IPS-20b (cell line): ENCODE results near the gene CORO7.

Experiments
- H3K27ac ChIP-seq: one replicate; pipeline ENCODE4 v1.5.1; 2013; ENCODE audit warnings: low read length
- H3K27me3 ChIP-seq: 2 replicates; pipeline ENCODE4 v1.6.1; 2013; ENCODE audit warnings: mild to moderate bottlenecking, low read length, inconsistent platforms; ENCODE audit not compliant: insufficient read depth
- H3K36me3 ChIP-seq: 2 replicates; pipeline ENCODE4 v1.6.1; 2013; ENCODE audit warnings: low read depth, mild to moderate bottlenecking, inconsistent platforms, low read length, moderate library complexity; ENCODE audit not compliant: insufficient read depth
- H3K4me1 ChIP-seq: 2 replicates; pipeline ENCODE4 v1.6.1; 2013; ENCODE audit warnings: mild to moderate bottlenecking, control low read depth, inconsistent platforms, low read length, moderate library complexity; ENCODE audit not compliant: insufficient read depth
- H3K4me3 ChIP-seq: 2 replicates; pipeline ENCODE4 v1.5.1; 2013; ENCODE audit warnings: mild to moderate bottlenecking, low read length, inconsistent platforms
- H3K9ac ChIP-seq: 2 replicates; pipeline ENCODE4 v1.6.1; 2013; ENCODE audit warnings: low read depth, mild to moderate bottlenecking, inconsistent platforms, low read length, moderate library complexity
- H3K9me3 ChIP-seq: 2 replicates; pipeline ENCODE4 v1.6.1; 2013; ENCODE audit warnings: mild to moderate bottlenecking, low read depth, low read length, inconsistent platforms; ENCODE audit not compliant: insufficient read depth

Gene CORO7

DNA sequence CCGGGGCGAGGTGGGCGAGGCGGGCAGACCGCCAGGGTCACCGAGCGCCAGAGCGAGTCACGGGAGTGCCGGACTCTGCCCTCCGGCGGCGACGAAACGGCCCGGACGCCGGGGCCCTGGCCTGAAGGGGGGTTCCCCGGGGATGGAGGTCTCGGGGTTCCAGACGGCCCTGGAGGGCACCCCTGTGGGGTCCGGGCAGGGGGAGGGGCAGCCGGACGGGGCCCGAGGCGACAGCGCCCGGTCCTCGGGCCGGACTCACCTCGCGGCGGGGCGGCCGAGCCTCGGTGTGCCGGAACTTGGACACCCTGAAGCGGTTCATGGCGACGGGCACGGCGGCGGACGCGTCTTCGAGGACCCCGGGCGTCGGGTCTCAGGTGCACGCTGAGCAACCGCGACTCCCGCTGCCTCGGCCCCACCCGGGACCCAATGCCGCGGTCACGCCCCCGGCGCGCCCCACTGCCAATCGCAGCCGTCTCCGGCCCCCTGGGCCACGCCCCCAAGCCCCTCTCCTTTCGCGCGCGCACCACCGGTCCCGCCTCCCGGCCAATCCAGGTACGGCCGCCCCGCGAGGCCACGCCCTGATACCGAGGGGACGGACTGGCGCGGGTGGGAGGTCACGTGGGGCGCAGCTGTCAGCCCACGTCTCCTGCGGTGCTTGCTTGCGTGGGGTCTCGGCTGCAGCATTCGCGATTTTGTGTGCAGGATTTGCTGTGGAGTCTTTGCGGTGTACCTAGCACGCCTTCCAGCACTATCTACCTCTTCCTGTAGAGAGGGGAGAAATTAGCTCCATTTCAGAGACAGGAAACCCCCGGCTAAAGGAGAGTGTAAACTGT, at the start of gene CORO7:
Gene CORO7, minus strand, starts transcription at position 397 of the 833 bp plus-strand sequence. Its CDS starts 78 bp downstream, at position 319.
- no peaks in the 10 kb centered on the region for H3K9me3 ChIP-seq
- H3K9ac ChIP-seq, result peak within 1 kb of the TSS; percentile 58; the same call in 1 of the 2 replicates
- H3K36me3 ChIP-seq, result no peaks in the 10 kb centered on the region; the same call in 1 of the 2 replicates
- no peaks in the 10 kb centered on the region for H3K4me1 ChIP-seq
- peak within 1 kb of the TSS; percentile 75 for H3K4me3 ChIP-seq
- H3K27ac ChIP-seq, result no peak within 1 kb of the TSS
- peaks cover 8% of the 10 kb centered on the region; the same call in 1 of the 2 replicates for H3K27me3 ChIP-seq

- H3K4me3 ChIP-seq, result no peak overlapping the region
- peaks cover 3% of the 10 kb centered on the region; the same call in 1 of the 2 replicates for H3K4me1 ChIP-seq
- no peaks in the 10 kb centered on the region for H3K9me3 ChIP-seq
- H3K36me3 ChIP-seq, result peaks cover 55% of the 10 kb centered on the region
- H3K27ac ChIP-seq, result no peak overlapping the region
- no peak overlapping the region for H3K9ac ChIP-seq
- no peaks in the 10 kb centered on the region for H3K27me3 ChIP-seq
Observed at GRCh38 chr16:4463522-4464163, 47.2 kb upstream of the CORO7 start.

DNA sequence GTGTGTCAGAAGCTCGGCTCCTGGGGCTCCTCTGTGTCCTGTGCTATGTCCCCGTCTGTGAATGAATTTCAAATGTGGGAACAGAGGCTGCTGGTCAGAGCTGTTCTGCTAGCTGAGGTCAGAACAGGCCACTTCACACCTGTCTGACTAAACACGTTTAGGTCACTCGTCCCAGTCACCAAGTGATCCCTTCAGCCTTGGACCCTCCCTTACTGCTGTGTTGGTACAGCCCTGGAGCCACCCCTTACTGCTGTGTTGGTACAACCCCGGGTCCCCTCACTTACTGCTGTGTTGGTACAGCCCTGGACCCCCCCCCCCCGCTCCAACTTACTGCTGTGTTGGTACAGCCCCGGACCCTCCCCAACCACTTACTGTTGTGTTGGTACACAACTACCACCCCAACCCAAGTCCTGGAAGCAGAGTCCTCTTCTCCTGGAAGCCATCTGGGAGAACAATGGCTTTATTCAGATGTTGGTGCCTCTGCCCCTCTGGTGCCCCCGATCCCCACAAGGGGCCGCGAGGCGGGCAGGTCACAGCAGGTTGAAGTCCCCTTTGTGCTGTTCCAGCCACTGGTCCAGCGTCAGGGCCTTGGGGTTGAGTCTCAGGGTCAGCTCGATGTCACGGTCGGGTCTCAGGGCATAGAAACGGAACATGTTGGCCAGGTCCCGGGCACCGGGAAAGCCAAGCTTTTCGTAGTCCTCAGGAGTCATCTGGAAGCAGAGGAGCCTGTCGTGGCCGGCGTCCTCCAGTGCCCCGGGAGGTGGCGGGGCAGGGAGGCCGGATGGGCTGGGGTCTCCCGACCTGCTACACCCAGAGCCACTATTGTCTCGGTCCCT, 45.1 kb upstream of the CORO7 start:
- Histone ChIP-seq H3K9me3 (no peaks in the 10 kb centered on the region), H3K4me1 (peaks cover 3% of the 10 kb centered on the region; the same call in 1 of the 2 replicates), H3K9ac (no peak overlapping the region), H3K4me3 (no peak overlapping the region), H3K27ac (no peak overlapping the region), H3K27me3 (no peaks in the 10 kb centered on the region), H3K36me3 (peaks cover 52% of the 10 kb centered on the region)

GRCh38 chr16:4460936-4461249, 44.5 kb upstream of the CORO7 start:
- no peak overlapping the region for H3K4me3 ChIP-seq
- no peak overlapping the region for H3K27ac ChIP-seq
- no peak overlapping the region for H3K9ac ChIP-seq
- H3K9me3 ChIP-seq, result no peaks in the 10 kb centered on the region
- no peaks in the 10 kb centered on the region for H3K27me3 ChIP-seq
- peaks cover 3% of the 10 kb centered on the region; the same call in 1 of the 2 replicates for H3K4me1 ChIP-seq
- peaks cover 52% of the 10 kb centered on the region for H3K36me3 ChIP-seq

DNA sequence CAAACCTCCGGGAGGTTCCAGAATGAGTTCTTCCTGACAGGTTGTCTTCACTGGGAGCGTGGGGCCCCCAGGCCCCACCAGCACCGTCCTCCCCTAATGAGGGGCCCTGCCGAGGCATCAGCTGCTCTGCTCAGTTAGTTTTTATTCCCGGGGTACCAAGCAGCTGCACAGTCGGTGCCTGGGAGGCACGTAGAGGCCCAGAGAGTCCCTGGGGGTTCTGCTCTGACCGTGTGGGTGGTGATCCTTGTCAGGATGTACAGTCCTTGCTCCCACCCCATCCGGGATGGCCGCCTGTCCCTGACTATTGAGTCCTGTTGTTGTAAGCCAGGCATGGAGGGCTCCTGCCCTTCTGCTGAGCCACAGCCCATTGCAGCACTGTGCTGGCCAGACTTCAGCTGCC, 39.6 kb upstream of the CORO7 start:
- Histone ChIP-seq H3K27ac (no peak overlapping the region), H3K4me3 (no peak overlapping the region), H3K36me3 (peaks cover 66% of the 10 kb centered on the region)

GRCh38 chr16:4455081-4455480, 38.7 kb upstream of the CORO7 start:
- Histone ChIP-seq H3K27ac (no peak overlapping the region), H3K36me3 (peaks cover 74% of the 10 kb centered on the region), H3K27me3 (no peaks in the 10 kb centered on the region)

More for the DNA sequence above, 39.6 kb upstream of the CORO7 start:
- no peaks in the 10 kb centered on the region; the same call in 1 of the 2 replicates for H3K4me1 ChIP-seq
- no peaks in the 10 kb centered on the region for H3K27me3 ChIP-seq
- no peak overlapping the region for H3K9ac ChIP-seq
- no peaks in the 10 kb centered on the region for H3K9me3 ChIP-seq

GRCh38 chr16:4454623-4455022, 38.2 kb upstream of the CORO7 start:
- Histone ChIP-seq H3K4me1 (no peaks in the 10 kb centered on the region), H3K27me3 (no peaks in the 10 kb centered on the region), H3K27ac (no peak overlapping the region), H3K36me3 (peaks cover 79% of the 10 kb centered on the region), H3K9me3 (no peaks in the 10 kb centered on the region), H3K4me3 (no peak overlapping the region), H3K9ac (no peak overlapping the region)

More at GRCh38 chr16:4455081-4455480, 38.7 kb upstream of the CORO7 start:
- no peaks in the 10 kb centered on the region for H3K4me1 ChIP-seq
- H3K9ac ChIP-seq, result no peak overlapping the region
- H3K4me3 ChIP-seq, result no peak overlapping the region
- H3K9me3 ChIP-seq, result no peaks in the 10 kb centered on the region

GRCh38 chr16:4452674-4453073, 36.3 kb upstream of the CORO7 start:
- Histone ChIP-seq H3K27ac (no peak overlapping the region), H3K9ac (no peak overlapping the region), H3K36me3 (peaks cover 85% of the 10 kb centered on the region), H3K9me3 (no peaks in the 10 kb centered on the region), H3K4me1 (no peaks in the 10 kb centered on the region), H3K27me3 (no peaks in the 10 kb centered on the region), H3K4me3 (no peak overlapping the region)

DNA sequence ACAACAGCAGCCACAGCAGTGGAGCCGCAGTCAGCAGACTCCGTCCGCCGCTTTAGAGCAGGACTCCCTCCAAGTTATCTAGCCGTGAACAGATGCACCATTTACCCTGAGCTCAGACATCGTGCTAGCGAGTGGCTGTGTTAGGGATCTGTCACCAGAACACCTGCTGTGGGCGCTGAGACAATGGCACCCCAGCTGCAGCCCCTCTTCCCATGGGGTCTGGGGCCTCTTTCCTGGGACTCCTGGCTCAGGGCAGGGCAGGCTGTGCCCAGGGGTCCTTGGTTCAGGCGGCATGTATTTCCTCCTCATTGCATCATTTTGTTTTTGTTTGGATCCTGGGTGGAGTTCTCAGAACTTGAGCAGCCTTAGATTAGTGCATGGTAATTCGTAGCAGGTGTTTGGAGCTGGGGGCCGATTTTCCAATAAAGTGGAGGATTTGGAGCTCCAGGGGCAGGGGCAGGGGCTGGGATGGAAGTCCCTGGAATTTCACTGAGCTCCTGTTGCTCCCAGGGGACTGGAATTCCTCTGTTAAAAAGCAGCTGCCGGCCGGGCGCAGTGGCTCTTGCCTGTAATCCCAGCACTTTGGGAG, 34.6 kb upstream of the CORO7 start:
- H3K27me3 ChIP-seq, result no peaks in the 10 kb centered on the region
- H3K4me3 ChIP-seq, result no peak overlapping the region
- no peaks in the 10 kb centered on the region for H3K9me3 ChIP-seq
- H3K36me3 ChIP-seq, result peaks cover 87% of the 10 kb centered on the region
- no peak overlapping the region for H3K9ac ChIP-seq
- H3K4me1 ChIP-seq, result no peaks in the 10 kb centered on the region
- no peak overlapping the region for H3K27ac ChIP-seq

GRCh38 chr16:4450430-4450829, 34.0 kb upstream of the CORO7 start:
- H3K27me3 ChIP-seq, result no peaks in the 10 kb centered on the region
- H3K4me1 ChIP-seq, result no peaks in the 10 kb centered on the region
- H3K9ac ChIP-seq, result no peak overlapping the region
- no peaks in the 10 kb centered on the region for H3K9me3 ChIP-seq
- H3K36me3 ChIP-seq, result peaks cover 84% of the 10 kb centered on the region
- H3K27ac ChIP-seq, result no peak overlapping the region
- H3K4me3 ChIP-seq, result no peak overlapping the region

- Histone ChIP-seq H3K4me3 (no peak overlapping the region), H3K9ac (no peak overlapping the region), H3K4me1 (no peaks in the 10 kb centered on the region), H3K9me3 (no peaks in the 10 kb centered on the region), H3K27ac (no peak overlapping the region), H3K36me3 (peaks cover 87% of the 10 kb centered on the region), H3K27me3 (no peaks in the 10 kb centered on the region)
Observed at GRCh38 chr16:4443986-4444385, 27.6 kb upstream of the CORO7 start.
